Mesenchymal stem cell (in vitro differentiated cells and primary cell): Measurements from ENCODE around the gene ERVK3-1.

Experiments
- DNase-seq: peaks from one replicate; pipeline ENCODE4 v3.0.0-alpha.2; 2013
- H2AFZ ChIP-seq: one replicate; pipeline ENCODE4 v1.6.1; 2013; ENCODE audit warnings: low read depth, mild to moderate bottlenecking, control low read depth, inconsistent platforms, low read length, moderate library complexity
- H2AK5ac ChIP-seq: 2 replicates; pipeline ENCODE4 v1.6.1; 2013; ENCODE audit warnings: low read length, moderate library complexity, mild to moderate bottlenecking, inconsistent platforms; ENCODE audit not compliant: severe bottlenecking
- H2BK120ac ChIP-seq: one replicate; pipeline ENCODE4 v1.6.1; 2013; ENCODE audit warnings: low read depth, mild to moderate bottlenecking, inconsistent platforms, low read length, moderate library complexity
- H2BK12ac ChIP-seq, 2 experiments: one replicate each; pipeline ENCODE4 v1.6.1; 2013; ENCODE audit warnings: inconsistent platforms in 2 of 2, low read length in 2 of 2, mild to moderate bottlenecking in 2 of 2, moderate library complexity in 2 of 2, control low read depth in 1 of 2
- H2BK15ac ChIP-seq: one replicate; pipeline ENCODE4 v1.6.1; 2013; ENCODE audit warnings: mild to moderate bottlenecking, low read depth, inconsistent platforms; ENCODE audit not compliant: poor library complexity, severe bottlenecking
- H2BK5ac ChIP-seq: 2 replicates; pipeline ENCODE4 v1.6.1; 2013; ENCODE audit warnings: low read depth, mild to moderate bottlenecking, low read length, control low read depth, inconsistent platforms; ENCODE audit not compliant: poor library complexity, severe bottlenecking
- H3K14ac ChIP-seq, 2 experiments: one replicate each; pipeline ENCODE4 v1.6.1; 2013; ENCODE audit warnings: inconsistent platforms in 2 of 2, low read length in 2 of 2, control low read depth in 1 of 2, mild to moderate bottlenecking in 1 of 2, moderate library complexity in 1 of 2
- H3K18ac ChIP-seq, 2 experiments: one replicate each; pipeline ENCODE4 v1.6.1; 2013; ENCODE audit warnings: inconsistent platforms in 2 of 2, low read length in 2 of 2, control low read depth in 1 of 2, low read depth in 1 of 2, mild to moderate bottlenecking in 1 of 2
- H3K23ac ChIP-seq, 2 experiments: one replicate each; pipeline ENCODE4 v1.6.1; 2013; ENCODE audit warnings: inconsistent platforms in 2 of 2, low read length in 2 of 2, mild to moderate bottlenecking in 2 of 2, moderate library complexity in 2 of 2, control low read depth in 1 of 2
- H3K27ac ChIP-seq: 2 replicates; pipeline ENCODE4 v1.5.1; 2013; ENCODE audit warnings: mild to moderate bottlenecking, moderate library complexity, low read length, control low read depth, inconsistent platforms; ENCODE audit not compliant: poor library complexity, severe bottlenecking
- H3K27me3 ChIP-seq, 2 experiments: 2 replicates each; pipeline versions ENCODE4 v1.6.1 to v1.7.0; 2013; ENCODE audit warnings: low read length in 2 of 2, mild to moderate bottlenecking in 2 of 2, moderate library complexity in 2 of 2, control low read depth in 1 of 2, inconsistent platforms in 1 of 2; ENCODE audit not compliant: control insufficient read depth in 1 of 2, insufficient read depth in 1 of 2
- H3K36me3 ChIP-seq, 2 experiments: 2 replicates each; pipeline versions ENCODE4 v1.6.1 to v1.7.0; 2013; ENCODE audit warnings: low read length in 2 of 2, control low read depth in 1 of 2, inconsistent platforms in 1 of 2, low read depth in 1 of 2, mild to moderate bottlenecking in 1 of 2; ENCODE audit not compliant: insufficient read depth in 2 of 2, control insufficient read depth in 1 of 2
- H3K4ac ChIP-seq, 2 experiments: one replicate each; pipeline ENCODE4 v1.6.1; 2013; ENCODE audit warnings: inconsistent platforms in 2 of 2, low read length in 2 of 2, mild to moderate bottlenecking in 2 of 2, moderate library complexity in 2 of 2, control low read depth in 1 of 2, low read depth in 1 of 2
- H3K4me1 ChIP-seq: 2 replicates; pipeline ENCODE4 v1.6.1; 2013; ENCODE audit warnings: low read depth, low read length, control low read depth; ENCODE audit not compliant: control insufficient read depth, insufficient read depth
- H3K4me2 ChIP-seq: 2 replicates; pipeline ENCODE4 v1.6.1; 2013; ENCODE audit warnings: low read length, mild to moderate bottlenecking, inconsistent platforms; ENCODE audit not compliant: poor library complexity, severe bottlenecking
- H3K4me3 ChIP-seq, 2 experiments: 2 replicates each; pipeline versions ENCODE4 v1.5.1 to v1.7.0; 2013; ENCODE audit warnings: low read length in 2 of 2, mild to moderate bottlenecking in 2 of 2, control low read depth in 1 of 2, low read depth in 1 of 2; ENCODE audit not compliant: insufficient read depth in 1 of 2
- H3K79me1 ChIP-seq: replicated peaks from 2 replicates; pipeline ENCODE4 v1.6.1; 2013; ENCODE audit warnings: mild to moderate bottlenecking, control low read depth, low read length, inconsistent platforms; ENCODE audit not compliant: poor library complexity, severe bottlenecking
- H3K9ac ChIP-seq: 2 replicates; pipeline ENCODE4 v1.7.0; 2013; ENCODE audit warnings: mild to moderate bottlenecking, low read length, moderate library complexity
- H3K9me3 ChIP-seq: 2 replicates; pipeline ENCODE4 v1.7.0; 2013; ENCODE audit warnings: mild to moderate bottlenecking, low read length; ENCODE audit not compliant: control insufficient read depth
- H4K8ac ChIP-seq: one replicate; pipeline ENCODE4 v1.6.1; 2013; ENCODE audit warnings: inconsistent platforms, mild to moderate bottlenecking, low read length, moderate library complexity
- H4K91ac ChIP-seq: one replicate; pipeline ENCODE4 v1.6.1; 2013; ENCODE audit warnings: mild to moderate bottlenecking, low read length, inconsistent platforms
- WGBS: methylation state at CpG from one replicate; pipeline ENCODE4 v1.1.7; 2013; ENCODE audit warnings: mixed read lengths; 5-methylcytosine and 5-hydroxymethylcytosine counted together

ERVK3-1 gene

DNA sequence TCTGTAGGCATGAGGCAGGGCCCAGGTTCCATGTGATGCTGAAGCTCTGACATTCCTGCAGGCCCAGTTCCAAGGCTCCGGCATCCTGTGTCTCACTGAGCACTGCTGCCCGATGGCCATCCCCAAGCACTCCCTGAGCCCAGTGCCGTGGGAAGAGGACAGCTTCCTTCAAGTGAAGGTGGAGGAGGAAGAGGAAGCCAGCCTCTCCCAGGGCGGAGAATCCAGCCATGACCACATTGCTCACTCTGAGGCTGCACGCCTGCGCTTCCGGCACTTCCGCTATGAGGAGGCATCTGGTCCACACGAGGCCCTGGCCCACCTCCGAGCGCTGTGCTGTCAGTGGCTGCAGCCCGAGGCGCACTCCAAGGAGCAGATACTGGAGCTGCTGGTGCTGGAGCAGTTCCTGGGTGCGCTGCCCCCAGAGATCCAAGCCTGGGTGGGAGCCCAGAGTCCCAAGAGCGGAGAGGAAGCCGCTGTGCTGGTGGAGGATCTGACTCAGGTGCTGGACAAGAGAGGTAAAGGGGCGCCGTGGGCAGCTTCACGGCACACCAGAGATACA lies 29.6 kb downstream of the ERVK3-1 start:
- H2AFZ ChIP-seq = no peak overlapping the region
- no peak overlapping the region for H4K91ac ChIP-seq
- H2BK12ac ChIP-seq = no peak overlapping the region
- peaks cover 14% of the 10 kb centered on the region for H3K9me3 ChIP-seq
- H3K4me3 ChIP-seq = no peak overlapping the region
- WGBS = 95% methylated on average over 16 of the region's 19 CpGs
- H3K36me3 ChIP-seq = peaks cover 49 to 50% of the 10 kb centered on the region in 2 experiments
- H4K8ac ChIP-seq = no peak overlapping the region
- no peak overlapping the region for H3K18ac ChIP-seq
- no peaks in the 10 kb centered on the region for H3K27me3 ChIP-seq
- H3K9ac ChIP-seq = no peak overlapping the region
- no peaks in the 10 kb centered on the region for H3K4me1 ChIP-seq
- peaks cover 30% of the 10 kb centered on the region for H3K79me1 ChIP-seq
- no peak overlapping the region for H3K27ac ChIP-seq
- no peak overlapping the region for H2BK120ac ChIP-seq
- no peak overlapping the region for H3K4ac ChIP-seq
- no peak overlapping the region for H2AK5ac ChIP-seq
- H3K23ac ChIP-seq = no peak overlapping the region
- DNase-seq = no peak
- no peak overlapping the region for H3K4me2 ChIP-seq
- H3K14ac ChIP-seq = no peak overlapping the region
- no peak overlapping the region for H2BK15ac ChIP-seq
- no peak overlapping the region for H2BK5ac ChIP-seq

GRCh38 chr19:58335630-58336029 lies 30.5 kb downstream of the ERVK3-1 start:
- no peak overlapping the region for H4K8ac ChIP-seq
- no peak overlapping the region for H3K14ac ChIP-seq
- H2AK5ac ChIP-seq = no peak overlapping the region
- H2BK5ac ChIP-seq = no peak overlapping the region
- no peak overlapping the region for H2AFZ ChIP-seq
- no peak overlapping the region for H2BK12ac ChIP-seq
- no peak overlapping the region for H2BK15ac ChIP-seq
- no peak overlapping the region for H3K9ac ChIP-seq
- H3K23ac ChIP-seq = no peak overlapping the region
- no peak overlapping the region for H3K4me3 ChIP-seq
- peaks cover 14% of the 10 kb centered on the region for H3K9me3 ChIP-seq
- WGBS = 88% methylated on average over 3 of the region's 3 CpGs
- no peaks in the 10 kb centered on the region for H3K27me3 ChIP-seq
- H3K4ac ChIP-seq = no peak overlapping the region
- H3K4me1 ChIP-seq = no peaks in the 10 kb centered on the region
- peaks cover 54 to 55% of the 10 kb centered on the region in 2 experiments for H3K36me3 ChIP-seq
- no peak overlapping the region for H3K18ac ChIP-seq
- DNase-seq = no peak
- no peak overlapping the region for H3K4me2 ChIP-seq
- no peak overlapping the region for H2BK120ac ChIP-seq
- H3K27ac ChIP-seq = no peak overlapping the region
- peaks cover 34% of the 10 kb centered on the region for H3K79me1 ChIP-seq
- no peak overlapping the region for H4K91ac ChIP-seq

DNA sequence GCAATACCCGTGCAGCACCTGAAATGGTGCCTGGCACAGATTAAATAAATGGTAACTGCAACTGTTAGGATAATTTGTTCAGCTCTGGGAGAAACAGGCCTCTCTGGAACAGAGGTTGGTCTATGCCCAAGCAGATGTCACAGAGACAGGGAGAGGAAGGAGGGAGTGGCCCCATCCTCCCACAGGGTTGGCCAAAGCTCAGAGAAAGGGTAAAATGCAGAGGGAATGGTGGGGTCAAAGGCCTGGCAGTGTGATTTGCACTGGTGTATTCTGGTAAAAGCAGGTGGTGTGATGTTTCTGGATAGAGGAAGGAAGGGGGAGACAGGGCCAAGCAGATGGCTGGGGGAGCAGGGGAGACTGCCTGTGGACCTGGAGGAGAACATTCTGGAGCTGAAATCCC lies 31.0 kb downstream of the ERVK3-1 start:
- Histone ChIP-seq H3K4me1 (no peaks in the 10 kb centered on the region), H3K36me3 (peaks cover 58 to 60% of the 10 kb centered on the region in 2 experiments), H3K18ac (no peak overlapping the region), H3K27me3 (no peaks in the 10 kb centered on the region), H3K4me3 (no peak overlapping the region), H2BK12ac (no peak overlapping the region), H3K14ac (no peak overlapping the region), H4K8ac (no peak overlapping the region), H3K4me2 (no peak overlapping the region), H4K91ac (no peak overlapping the region), H2BK120ac (no peak overlapping the region), H2AFZ (no peak overlapping the region), H3K79me1 (peaks cover 38% of the 10 kb centered on the region), H2BK5ac (no peak overlapping the region), H2AK5ac (no peak overlapping the region), H2BK15ac (no peak overlapping the region), H3K23ac (no peak overlapping the region), H3K27ac (no peak overlapping the region), H3K4ac (no peak overlapping the region), H3K9me3 (peaks cover 14% of the 10 kb centered on the region), H3K9ac (no peak overlapping the region)
- 98% methylated on average over 1 of the region's 1 CpG for WGBS
- no peak for DNase-seq

GRCh38 chr19:58336820-58337219 lies 31.6 kb downstream of the ERVK3-1 start:
- Histone ChIP-seq H3K9me3 (peaks cover 14% of the 10 kb centered on the region), H3K23ac (no peak overlapping the region), H2BK12ac (no peak overlapping the region), H3K36me3 (peaks cover 62 to 65% of the 10 kb centered on the region in 2 experiments), H3K27me3 (no peaks in the 10 kb centered on the region), H3K9ac (no peak overlapping the region), H3K4me1 (no peaks in the 10 kb centered on the region), H2BK15ac (no peak overlapping the region), H3K4ac (no peak overlapping the region), H2AK5ac (no peak overlapping the region), H3K14ac (no peak overlapping the region), H4K91ac (no peak overlapping the region), H3K18ac (no peak overlapping the region), H2BK5ac (no peak overlapping the region), H4K8ac (no peak overlapping the region), H3K79me1 (peaks cover 42% of the 10 kb centered on the region), H2BK120ac (no peak overlapping the region), H3K27ac (no peak overlapping the region), H3K4me2 (no peak overlapping the region), H2AFZ (no peak overlapping the region), H3K4me3 (no peak overlapping the region)
- DNase-seq = no peak
- WGBS = 97% methylated on average over 4 of the region's 4 CpGs
